ENCODE data around the gene PPARA. TPM values are rescaled to one million over a fixed set of nuclear protein-coding genes. Genes with fewer than 3 reads are reported as not detected.

PPARA gene
- total RNA-seq, 1 experiment from 2014 or later, result 7.7 TPM

DNA sequence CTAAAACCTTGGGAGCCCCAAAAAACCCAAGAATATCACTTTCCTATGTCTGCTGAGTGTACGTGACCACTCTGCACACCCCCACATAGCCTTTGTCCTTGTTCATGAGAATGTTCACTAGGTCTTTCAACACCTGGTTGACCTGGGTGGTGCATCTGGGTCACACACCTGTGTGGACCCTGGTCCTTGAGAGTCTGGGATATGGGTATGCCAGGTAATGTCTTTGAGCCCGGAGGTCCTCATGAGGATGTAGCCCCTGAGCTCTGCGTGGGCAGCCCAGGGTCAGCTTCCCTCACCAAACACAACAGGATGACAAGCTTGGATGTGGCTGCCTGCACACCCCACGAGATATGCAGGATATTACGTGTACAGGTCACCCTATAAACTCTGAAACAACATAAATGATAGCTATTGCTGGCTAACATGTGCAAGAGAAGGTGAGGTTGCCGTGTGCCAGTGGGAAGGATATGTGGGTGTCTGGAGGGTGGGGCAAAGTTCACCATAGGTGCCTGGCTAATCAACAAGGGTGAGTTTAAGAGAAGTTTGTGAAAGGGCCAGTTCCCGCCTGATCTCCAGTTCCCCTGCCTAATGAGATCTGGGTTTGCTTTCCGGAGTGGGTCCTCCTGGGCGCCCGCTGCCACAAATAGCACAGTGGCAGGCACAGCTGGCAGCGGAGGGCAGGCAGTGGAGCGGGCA, 1.4 kb upstream of the PPARA start:
- no peak overlapping the region for H3K9ac ChIP-seq (ENCODE audit: low read length)
- H3K27ac ChIP-seq (ENCODE audit: low read length), result no peak overlapping the region
- H3K4me3 ChIP-seq (ENCODE audit: low read length), result peak overlapping the region; percentile 79
- H3K36me3 ChIP-seq (ENCODE audit: low read depth, low read length), result no peaks in the 10 kb centered on the region
- DNase-seq (no peak), ATAC-seq (no peak)
- peak overlapping the region; percentile 97 for H3K4me2 ChIP-seq (ENCODE audit: low read length)
- no peaks in the 10 kb centered on the region for H3K9me2 ChIP-seq (replicated peaks; ENCODE audit: low read length)
- H3K4me1 ChIP-seq (ENCODE audit: insufficient read depth, low read length), result peaks cover 5% of the 10 kb centered on the region
- TF ChIP-seq, protein P1, sequence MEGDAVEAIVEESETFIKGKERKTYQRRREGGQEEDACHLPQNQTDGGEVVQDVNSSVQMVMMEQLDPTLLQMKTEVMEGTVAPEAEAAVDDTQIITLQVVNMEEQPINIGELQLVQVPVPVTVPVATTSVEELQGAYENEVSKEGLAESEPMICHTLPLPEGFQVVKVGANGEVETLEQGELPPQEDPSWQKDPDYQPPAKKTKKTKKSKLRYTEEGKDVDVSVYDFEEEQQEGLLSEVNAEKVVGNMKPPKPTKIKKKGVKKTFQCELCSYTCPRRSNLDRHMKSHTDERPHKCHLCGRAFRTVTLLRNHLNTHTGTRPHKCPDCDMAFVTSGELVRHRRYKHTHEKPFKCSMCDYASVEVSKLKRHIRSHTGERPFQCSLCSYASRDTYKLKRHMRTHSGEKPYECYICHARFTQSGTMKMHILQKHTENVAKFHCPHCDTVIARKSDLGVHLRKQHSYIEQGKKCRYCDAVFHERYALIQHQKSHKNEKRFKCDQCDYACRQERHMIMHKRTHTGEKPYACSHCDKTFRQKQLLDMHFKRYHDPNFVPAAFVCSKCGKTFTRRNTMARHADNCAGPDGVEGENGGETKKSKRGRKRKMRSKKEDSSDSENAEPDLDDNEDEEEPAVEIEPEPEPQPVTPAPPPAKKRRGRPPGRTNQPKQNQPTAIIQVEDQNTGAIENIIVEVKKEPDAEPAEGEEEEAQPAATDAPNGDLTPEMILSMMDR (conservative IDR thresholded peaks at IDR 0.05; ENCODE audit: low read depth, low read length), result no peak
- TF ChIP-seq EZH2 (IDR thresholded peaks at IDR 0.05; ENCODE audit: low read length, unreplicated experiment), result no peak
- no peak for TF ChIP-seq EZH2phosphoT487 (IDR thresholded peaks at IDR 0.05; ENCODE audit: borderline replicate concordance, low read length)
- no peaks in the 10 kb centered on the region for H3K79me2 ChIP-seq (ENCODE audit: low read length)
- no peaks in the 10 kb centered on the region for H4K20me1 ChIP-seq (ENCODE audit: low read length)
- no TSS peak for BruUV-seq (replicated peaks)
- no peaks in the 10 kb centered on the region for H3F3A ChIP-seq (ENCODE audit: low read length, unreplicated experiment)
- H2AFZ ChIP-seq (ENCODE audit: low read length), result peak overlapping the region; percentile 94
- POLR2A ChIA-PET (ENCODE audit: unreplicated experiment), result no interaction called here
- CTCF ChIA-PET, result interaction anchor here (0.7 kb wide), 1 partner anchor 1050 kb away, joined by 4 read pairs; no protein-coding TSS in a partner anchor
- 0 out of 2 replicates have a peak, but pooled peaks cover 4% of the 10 kb centered on the region for H3K27me3 ChIP-seq (ENCODE audit: low read length)
- intact Hi-C loops (cut with micrococcal nuclease), result loop anchor here (5.0 kb wide), 1 partner anchor 103 kb away; the partner anchor contains the start of gene CDPF1
- no peaks in the 10 kb centered on the region for H3K9me3 ChIP-seq (ENCODE audit: low read length)

DNA sequence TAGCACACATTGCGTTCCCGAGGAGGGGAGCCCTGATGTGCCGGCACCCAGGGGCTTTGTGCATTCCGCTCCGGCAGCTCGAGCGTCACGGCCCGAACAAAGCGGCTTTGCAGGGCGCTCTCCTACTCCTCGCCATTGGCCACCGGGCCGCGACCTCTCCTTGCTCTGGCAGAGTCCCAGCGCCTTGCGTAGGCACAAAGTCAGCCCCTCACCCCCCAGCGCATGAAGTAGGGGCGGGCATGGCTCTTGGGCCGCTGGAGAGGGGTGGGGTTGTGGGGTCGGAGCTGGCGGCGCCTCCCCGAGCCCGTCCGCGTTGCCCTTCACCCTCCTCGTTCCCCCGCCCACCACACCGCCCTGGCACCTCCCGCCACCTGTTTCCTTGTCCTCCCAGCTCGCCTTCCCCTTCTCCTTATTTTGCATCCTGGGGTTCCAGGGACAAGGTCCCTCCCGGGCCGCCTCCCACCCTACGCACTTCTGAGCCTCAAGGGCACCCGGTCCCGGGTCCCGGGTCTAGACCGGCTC, 753 bp upstream of the PPARA start:
- Histone ChIP-seq H3F3A (ENCODE audit: low read length, unreplicated experiment) (no peaks in the 10 kb centered on the region), H3K27me3 (ENCODE audit: low read length) (0 out of 2 replicates have a peak, but pooled peaks cover 4% of the 10 kb centered on the region), H3K9ac (ENCODE audit: low read length) (no peak overlapping the region), H3K4me2 (ENCODE audit: low read length) (peak overlapping the region; percentile 97), H3K4me1 (ENCODE audit: insufficient read depth, low read length) (peaks cover 5% of the 10 kb centered on the region), H3K9me3 (ENCODE audit: low read length) (no peaks in the 10 kb centered on the region), H3K27ac (ENCODE audit: low read length) (no peak overlapping the region), H2AFZ (ENCODE audit: low read length) (peak overlapping the region; percentile 94), H4K20me1 (ENCODE audit: low read length) (no peaks in the 10 kb centered on the region), H3K36me3 (ENCODE audit: low read depth, low read length) (no peaks in the 10 kb centered on the region), H3K4me3 (ENCODE audit: low read length) (peak overlapping the region; percentile 79), H3K79me2 (ENCODE audit: low read length) (no peaks in the 10 kb centered on the region), H3K9me2 (replicated peaks; ENCODE audit: low read length) (no peaks in the 10 kb centered on the region)
- TF ChIP-seq EZH2 (IDR thresholded peaks at IDR 0.05; ENCODE audit: low read length, unreplicated experiment) (no peak), EZH2phosphoT487 (IDR thresholded peaks at IDR 0.05; ENCODE audit: borderline replicate concordance, low read length) (no peak)
- TF ChIP-seq, protein P1 (conservative IDR thresholded peaks at IDR 0.05; ENCODE audit: low read depth, low read length), result no peak
- DNase-seq, result no peak
- ChIA-PET CTCF (no interaction called here), POLR2A (ENCODE audit: unreplicated experiment) (interaction anchor here (0.6 kb wide), 1 partner anchor 541 kb away, joined by 14 read pairs; no protein-coding TSS in a partner anchor)
- intact Hi-C loops (cut with micrococcal nuclease), result loop anchor here (5.0 kb wide), 1 partner anchor 103 kb away; the partner anchor contains the start of gene CDPF1
- peak; percentile 25 for ATAC-seq
- no TSS peak for BruUV-seq (replicated peaks)
